ENCODE data around the gene ICE2. TPM values are rescaled to one million over a fixed set of nuclear protein-coding genes. Genes with fewer than 3 reads are reported as not detected.
"Not testable (repeated sequence)": the region's sequence is repeated elsewhere in the genome, so short reads cannot be mapped to it uniquely, and the experiment has no call there.

ICE2 gene
- total RNA-seq, 1 donor from 2014 or later: 55.7 TPM

- DNase-seq: no peak
Measured at GRCh38 chr15:60406513-60407414, 72.2 kb downstream of the ICE2 start.

GRCh38 chr15:60405399-60405798 is 73.5 kb downstream of the ICE2 start:
- no peak for DNase-seq

GRCh38 chr15:60404351-60404750 is 74.6 kb downstream of the ICE2 start:
- DNase-seq: not testable (repeated sequence)

DNA sequence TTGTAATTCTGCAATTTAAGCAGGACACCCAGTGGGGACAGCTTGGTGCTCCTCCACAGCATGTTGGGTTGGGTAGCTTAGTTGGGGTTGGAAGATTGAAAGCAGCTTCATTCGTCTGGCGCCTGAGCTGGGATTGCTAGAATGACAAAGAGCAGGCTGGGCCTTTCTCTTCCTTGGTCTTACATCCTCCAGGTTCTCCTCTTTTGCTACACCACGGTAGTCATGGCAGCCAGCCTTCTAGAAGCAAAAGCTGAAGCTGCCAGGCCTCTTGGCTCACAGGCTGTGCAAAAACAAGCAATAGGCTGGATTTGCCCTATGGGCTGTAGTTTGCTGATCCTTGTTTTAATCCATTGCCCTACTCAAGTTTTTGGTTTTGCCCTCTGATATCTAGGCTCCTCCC is 78.0 kb downstream of the ICE2 start:
- DNase-seq: no peak

DNA sequence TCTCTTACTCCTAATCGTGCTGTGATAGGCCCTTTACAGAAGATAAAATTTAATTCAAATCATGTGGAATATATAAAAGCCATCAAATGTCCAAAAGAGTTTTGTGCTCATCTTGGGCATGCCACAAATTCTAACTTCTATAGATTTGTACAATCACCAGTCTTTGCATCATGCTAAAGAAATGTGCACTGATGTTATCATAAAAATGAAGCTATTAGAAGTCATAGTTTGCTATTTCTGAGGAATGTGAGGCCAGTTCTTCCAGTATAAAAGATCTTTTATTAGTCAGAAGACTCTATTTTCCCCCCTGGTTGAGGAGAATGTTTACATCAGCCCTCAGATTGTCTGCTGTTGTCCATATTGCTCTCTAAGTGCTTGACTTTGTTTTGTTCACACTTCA is 79.0 kb downstream of the ICE2 start:
- DNase-seq: no peak

GRCh38 chr15:60399246-60399915 is 79.6 kb downstream of the ICE2 start:
- DNase-seq: no peak

DNA sequence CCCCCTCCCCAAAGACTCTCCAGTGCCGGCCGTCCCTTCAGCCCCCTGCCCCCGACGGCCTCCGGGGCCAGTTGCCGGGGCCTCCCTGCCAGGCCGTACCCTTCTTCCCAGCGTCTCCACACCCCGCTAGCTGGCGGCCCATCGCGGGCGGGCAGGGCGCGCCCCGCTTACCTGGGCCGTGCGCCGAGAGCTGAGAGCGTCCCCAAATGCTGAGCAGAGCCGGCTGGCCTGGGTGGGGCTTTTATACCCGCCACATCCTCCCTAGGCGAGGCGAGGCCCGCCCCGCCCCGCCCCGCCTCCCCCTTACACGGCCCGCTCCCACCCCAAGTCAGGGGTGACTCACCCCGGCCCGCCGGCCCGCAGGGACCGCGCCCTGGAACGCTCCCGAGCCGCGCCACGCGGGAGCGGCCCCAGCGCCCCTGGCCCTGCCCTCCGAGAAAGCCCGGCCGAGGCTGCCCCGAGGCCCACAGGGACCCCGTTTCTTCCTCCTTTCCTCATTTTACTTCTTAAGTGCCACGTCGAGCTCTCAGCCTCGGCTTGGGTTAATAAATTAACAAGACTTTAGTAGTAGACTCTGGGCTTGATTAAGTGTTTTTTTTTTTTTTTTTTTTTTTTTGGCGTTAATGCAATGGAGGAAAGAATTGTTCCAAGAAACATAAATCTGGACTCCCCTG is 81.0 kb downstream of the ICE2 start, which contains the start of gene ANXA2:
TSS of gene ANXA2 (minus strand) at position 215 of the 674 bp plus-strand sequence. CDS start 11,911 bp downstream, outside the sequence.
- DNase-seq: no peak

- DNase-seq: no peak
Measured at GRCh38 chr15:60396958-60397771, 81.8 kb downstream of the ICE2 start.

DNA sequence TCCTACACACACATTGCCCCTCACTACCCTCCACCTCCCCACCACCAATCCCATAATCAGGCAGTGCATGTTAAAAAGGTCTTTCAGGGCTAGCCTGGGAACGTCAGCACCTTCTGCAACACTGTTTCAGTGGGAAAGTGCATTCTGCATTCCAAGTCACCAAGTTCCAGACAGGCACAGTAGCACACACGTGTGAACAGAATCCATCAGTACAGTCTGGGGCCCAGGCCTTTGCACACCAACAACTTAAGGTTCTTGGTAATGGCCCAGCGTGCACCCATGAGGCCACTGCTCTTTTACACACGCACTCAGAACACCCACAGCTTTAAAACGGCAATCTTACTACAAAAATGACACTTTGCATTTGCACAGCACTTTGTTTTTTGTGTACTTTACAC is 82.4 kb downstream of the ICE2 start:
- no peak for DNase-seq

DNA sequence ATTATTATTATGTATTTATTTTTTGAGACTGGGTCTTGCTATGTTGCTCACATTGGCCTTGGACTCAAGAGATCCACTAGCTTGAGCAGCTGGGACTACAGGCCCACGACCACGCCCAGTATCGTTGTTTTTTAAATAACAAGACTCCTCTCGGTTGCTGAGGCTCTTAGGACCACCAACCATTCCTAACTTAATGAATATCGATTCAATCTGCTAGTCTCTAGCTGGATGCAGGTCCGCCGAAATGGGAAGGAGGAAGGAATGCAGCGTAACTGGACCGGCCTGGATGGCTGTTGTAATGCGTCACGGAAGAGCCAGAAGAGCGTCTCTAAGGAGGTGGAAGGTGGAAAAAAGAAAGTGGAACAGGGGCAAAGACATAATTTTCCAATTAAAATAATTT is 82.8 kb downstream of the ICE2 start:
- no peak for DNase-seq

- no peak for DNase-seq
Measured at GRCh38 chr15:60395276-60396011, 83.5 kb downstream of the ICE2 start.

GRCh38 chr15:60394689-60395097 is 84.2 kb downstream of the ICE2 start:
- no peak for DNase-seq

DNA sequence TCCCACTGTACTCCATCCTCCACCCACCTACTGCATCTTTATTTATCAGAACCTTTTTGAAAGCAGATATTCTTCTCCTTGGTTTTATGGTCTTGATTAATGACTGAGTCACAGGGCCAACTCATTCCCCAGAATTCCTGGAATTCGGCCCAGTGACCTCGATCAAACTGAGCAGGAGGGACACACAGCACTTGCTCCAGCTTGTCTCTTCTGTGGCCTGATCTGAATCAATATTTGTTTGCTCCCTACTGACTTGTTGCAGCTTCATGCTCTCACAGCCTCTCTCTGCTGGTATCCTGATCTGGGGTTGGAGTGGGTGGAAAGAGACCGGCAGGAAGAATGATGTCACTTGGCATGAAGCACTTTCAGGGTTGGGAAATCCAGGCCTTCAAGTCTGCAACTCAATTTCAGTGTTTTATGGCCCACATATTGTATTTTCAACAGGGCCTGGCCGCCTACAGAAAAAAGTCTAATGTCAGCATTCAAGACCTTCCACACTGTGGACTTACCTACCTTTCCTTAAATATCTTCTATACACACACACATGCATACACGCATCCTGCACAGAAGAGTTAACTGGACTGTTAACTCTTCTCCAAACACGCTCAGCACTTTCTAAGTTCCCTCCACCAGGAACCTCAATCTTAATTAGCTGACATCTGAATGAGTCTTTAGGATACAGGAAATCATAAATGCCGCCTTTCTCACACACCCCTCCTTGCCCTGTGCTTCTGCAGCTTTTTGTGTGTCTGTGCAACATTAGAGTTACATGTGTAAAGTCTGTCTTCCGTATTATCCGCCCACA is 85.8 kb downstream of the ICE2 start:
- no peak for DNase-seq

- no peak for DNase-seq
Measured at GRCh38 chr15:60392601-60392985, 86.3 kb downstream of the ICE2 start.

GRCh38 chr15:60391722-60392315 is 87.1 kb downstream of the ICE2 start:
- DNase-seq: no peak

DNA sequence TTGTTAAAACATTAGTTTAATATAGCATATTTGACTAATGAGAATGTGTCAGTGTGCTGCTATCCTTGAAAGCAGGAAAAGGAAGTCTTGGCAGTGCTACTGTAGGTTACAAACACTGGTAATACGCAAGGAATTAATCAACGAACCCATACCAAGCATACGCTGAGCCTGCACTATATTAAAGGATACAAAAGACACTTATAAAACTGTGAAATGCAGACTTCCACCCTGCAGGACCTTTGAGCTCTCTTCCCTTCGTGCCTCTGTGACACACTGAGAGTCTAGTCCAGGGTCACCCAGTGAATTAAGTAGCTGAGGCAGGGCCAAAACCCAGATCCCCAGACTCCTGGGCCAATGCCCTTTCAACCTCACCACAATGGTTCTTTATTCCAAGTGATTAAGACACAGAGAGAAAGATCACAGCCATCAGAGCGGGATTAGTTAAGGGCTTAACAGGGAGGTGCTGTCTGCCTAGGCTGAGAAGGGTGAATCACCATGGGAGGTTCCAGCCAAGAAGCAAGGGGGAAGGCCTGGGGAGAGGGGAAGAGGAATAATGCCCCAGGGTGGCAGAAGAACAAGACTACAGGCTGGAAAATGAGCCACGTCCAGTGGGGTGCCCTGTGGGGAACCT is 88.0 kb downstream of the ICE2 start:
- DNase-seq: no peak

GRCh38 chr15:60390231-60390630 is 88.7 kb downstream of the ICE2 start:
- no peak for DNase-seq

DNA sequence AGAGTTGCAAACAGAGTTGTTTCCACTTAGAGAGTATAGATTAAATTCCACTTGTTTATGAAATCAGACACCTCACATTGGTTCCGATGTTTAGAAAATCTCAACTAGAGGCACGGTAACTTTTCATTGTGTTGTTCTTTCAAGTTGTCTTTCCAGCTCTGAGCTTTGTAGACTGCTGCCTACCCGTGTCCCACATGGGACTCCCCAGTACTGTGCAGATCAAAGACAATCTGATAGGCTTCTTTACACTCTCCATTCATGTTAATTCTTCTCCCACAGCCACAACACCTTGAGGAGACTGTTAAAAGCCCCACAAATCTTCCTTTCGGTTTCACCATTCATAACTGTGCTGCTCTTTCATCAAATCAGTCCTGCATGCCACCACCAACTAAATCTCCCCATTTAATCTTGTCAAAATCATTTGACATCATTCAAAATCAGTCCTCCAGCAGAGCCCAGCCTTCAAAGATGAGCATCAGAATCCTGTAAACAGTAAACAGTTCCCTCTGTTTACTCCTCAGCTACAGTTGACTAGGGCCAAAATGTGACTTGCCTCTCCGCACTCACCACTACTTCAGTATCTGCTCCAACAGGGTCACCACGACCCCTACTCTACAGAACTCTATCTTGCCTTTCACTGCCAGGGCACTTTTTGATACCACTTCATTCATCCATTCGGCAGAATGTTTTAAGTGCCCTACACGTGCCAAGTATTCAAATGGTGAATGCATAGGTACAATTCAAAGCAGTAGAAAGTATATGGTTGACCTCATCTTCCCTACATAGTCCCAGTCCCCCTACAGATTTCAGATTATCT is 89.5 kb downstream of the ICE2 start:
- DNase-seq: no peak

- DNase-seq: no peak
Measured at GRCh38 chr15:60387321-60387720, 91.6 kb downstream of the ICE2 start.

Data from occipital lobe (tissue), 2 donors.